Pancreas (tissue), 10 donors: Measurements from ENCODE around the gene SPART. TPM values are rescaled to one million over a fixed set of nuclear protein-coding genes. Genes with fewer than 3 reads are reported as not detected.

ENCODE experiments used
- ATAC-seq, 4 donors: fragments of 200-7000 bp; cut with Tn5 transposase; one replicate each; pipeline versions ENCODE4 v1.8.0 to v1.9.1; 2020; ENCODE audit warnings: mild to moderate bottlenecking in 4 of 4, moderate library complexity in 4 of 4
- DNase-seq, 6 donors: peaks; one replicate each; pipeline ENCODE4 v3.0.0-alpha.2; 2020
- FAIRE-seq: peaks from 2 replicates; lab custom pipeline; 2012; peaks lifted over from hg19 to GRCh38; lab: Jason Lieb, UNC
- H3K27ac ChIP-seq, 4 donors: fragments of 200-600 bp; sonication (generic); 1 replicate in 3 of 4; 2 replicates in 1 of 4; pipeline versions ENCODE4 v1.5.0 to v1.8.0; 2020
- H3K27me3 ChIP-seq, 4 donors: fragments of 200-600 bp; one replicate each; pipeline ENCODE4 v1.8.0; 2021
- H3K36me3 ChIP-seq, 3 donors: fragments of 200-600 bp; sonication (generic) in 1 of 3; one replicate each; pipeline versions ENCODE4 v1.5.0 to v1.8.0; 2020 to 2021
- H3K4me1 ChIP-seq, 3 donors: fragments of 200-600 bp; one replicate each; pipeline ENCODE4 v1.8.0; 2021
- H3K4me3 ChIP-seq, 4 donors: fragments of 200-600 bp; sonication (generic) in 2 of 4; one replicate each; pipeline versions ENCODE4 v1.5.0 to v1.8.0; 2020 to 2021
- H3K9me3 ChIP-seq, 4 donors: fragments of 200-600 bp; one replicate each; pipeline ENCODE4 v1.8.0; 2021
- CTCF ChIP-seq, 4 donors: fragments of 200-600 bp; sonication (generic) in 3 of 4; IDR thresholded peaks; one replicate each; pipeline versions ENCODE4 v1.5.0 to v1.8.0; 2021; ENCODE audit warnings: antibody characterized with exemption in 4 of 4
- WGBS, 2 donors: extraction: QIAGEN DNeasy Blood & Tissue Kit; methylation state at CpG; one replicate each; pipeline ENCODE4 v1.1.7; 2013; 5-methylcytosine and 5-hydroxymethylcytosine counted together
- intact Hi-C, 3 donors: fragments of 100-400 bp; cut with DNase I; formaldehyde crosslinking; loops; one replicate each; pipeline versions ENCODE4 v1.11.1 to v1.14.2; 2022
- polyA plus RNA-seq, 2 donors: library from polyadenylated mRNA; stranded (reverse); fragments of 200-250 nt; gene quantifications; one replicate each; pipeline ENCODE4 v1.2.3, GENCODE V29; 2013
- total RNA-seq, 6 donors: library from RNA; stranded (reverse); fragmentation: NEBNext Ultra II Directional in 4 of 6; extraction: Animal tissue kit (Norgen Biotek cat#: 25700) in 4 of 6; gene quantifications; one replicate each; pipeline versions ENCODE4 v1.2.1 to v1.2.4, GENCODE V29; 2021 to 2023
- donor health status: healthy with polysubstance abuse.
- donor health status: DM: no; HTN: no; CAD: no; lungs with moderate emphysema.
- donor health status: DM: no; HTN: no; CAD: no.
- donor health status: control.
- donor health status: control.
- donor health status: Bipolar disorder and iron deficiency.
- donor health status: DM: yes; HTN: yes; CAD: no.
- donor health status: DM: no; HTN: no; CAD: no.
- donor health status: DM: no; HTN: no; CAD: no.
- donor health status: DM: yes; HTN: yes; CAD: no.

Gene SPART
- total and polyA plus RNA-seq, 8 donors: 5.9 to 18.7 (median 12.0) TPM

DNA sequence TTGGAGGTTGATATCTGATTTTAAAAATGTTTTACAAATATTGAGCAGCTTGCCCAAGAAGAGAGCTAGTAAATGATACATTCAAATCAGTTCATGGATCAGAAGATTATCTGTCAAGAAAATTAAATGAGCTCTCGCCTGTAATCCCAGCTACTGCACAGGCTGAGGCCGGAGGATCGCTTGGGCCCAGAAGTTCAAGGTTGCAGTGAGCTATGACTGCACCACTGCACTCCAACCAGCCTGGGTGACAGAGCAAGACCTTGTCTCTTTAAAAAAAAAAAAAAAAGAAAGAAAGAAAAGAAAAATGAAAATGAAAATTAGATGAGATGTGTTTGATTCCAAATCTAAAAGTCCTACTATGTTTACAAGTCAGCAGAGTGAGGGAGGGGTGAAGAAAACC is 2.4 kb downstream of the SPART start:
- no peak overlapping the region for H3K27ac ChIP-seq
- no peak overlapping the region for H3K4me3 ChIP-seq
- intact Hi-C loops: no loop called here
- H3K4me1 ChIP-seq: peaks cover 0 to 3% (median 0%) of the 10 kb centered on the region in 3 donors
- H3K36me3 ChIP-seq: no peaks in the 10 kb centered on the region
- H3K27me3 ChIP-seq: no peaks in the 10 kb centered on the region
- ATAC-seq (no peak), FAIRE-seq (no peak), DNase-seq (no peak)
- H3K9me3 ChIP-seq: no peaks in the 10 kb centered on the region
- no peak for TF ChIP-seq CTCF (IDR thresholded peaks at IDR 0.05)
- 55 to 61% methylated on average over 3 of the region's 3 CpGs for WGBS, 2 donors

- Histone ChIP-seq H3K36me3 (no peaks in the 10 kb centered on the region), H3K27me3 (no peaks in the 10 kb centered on the region), H3K9me3 (no peaks in the 10 kb centered on the region), H3K27ac (no peak overlapping the region), H3K4me1 (peaks cover 0 to 3% (median 0%) of the 10 kb centered on the region in 3 donors), H3K4me3 (no peak overlapping the region)
- intact Hi-C loops: no loop called here
- 81% methylated on average over 2 of the region's 2 CpGs for WGBS, 2 donors
- no peak for TF ChIP-seq CTCF (IDR thresholded peaks at IDR 0.05)
- no peak for DNase-seq
- FAIRE-seq: no peak
- ATAC-seq: no peak
Measured at GRCh38 chr13:36342715-36343114, 3.5 kb downstream of the SPART start.

DNA sequence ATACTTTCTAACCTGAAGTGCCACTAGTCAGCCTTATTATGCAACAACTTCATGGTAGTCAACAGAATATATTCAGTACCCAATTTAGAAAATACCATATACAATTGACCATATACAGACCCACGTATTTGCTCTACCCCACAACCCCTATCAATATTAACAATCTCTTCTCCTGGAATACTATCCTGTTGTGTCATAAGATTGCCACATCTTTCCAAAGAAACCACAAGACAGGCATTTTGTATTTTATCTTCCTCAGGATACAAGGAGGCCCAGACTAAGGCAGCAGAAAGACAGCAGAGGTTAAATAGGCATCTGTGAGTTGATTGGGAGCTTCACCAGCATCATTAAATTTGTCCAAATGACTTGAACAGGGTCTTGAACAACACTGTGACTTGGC is 4.5 kb downstream of the SPART start:
- no peak for TF ChIP-seq CTCF (IDR thresholded peaks at IDR 0.05)
- intact Hi-C loops: no loop called here
- Histone ChIP-seq H3K36me3 (no peaks in the 10 kb centered on the region), H3K27me3 (no peaks in the 10 kb centered on the region), H3K4me1 (peaks cover 0 to 3% (median 0%) of the 10 kb centered on the region in 3 donors), H3K27ac (no peak overlapping the region), H3K4me3 (no peak overlapping the region), H3K9me3 (no peaks in the 10 kb centered on the region)
- no peak for FAIRE-seq
- no peak for ATAC-seq
- WGBS, 2 donors: 65 to 74% methylated on average over 1 of the region's 1 CpG
- DNase-seq: no peak

GRCh38 chr13:36339600-36340155 is 6.5 kb downstream of the SPART start:
- no peak for TF ChIP-seq CTCF (IDR thresholded peaks at IDR 0.05)
- 92 to 99% methylated on average over 4 of the region's 4 CpGs for WGBS, 2 donors
- DNase-seq (no peak), FAIRE-seq (no peak), ATAC-seq (no peak)
- H3K4me3 ChIP-seq: no peak overlapping the region
- intact Hi-C loops: no loop called here
- H3K27me3 ChIP-seq: no peaks in the 10 kb centered on the region
- no peaks in the 10 kb centered on the region for H3K36me3 ChIP-seq
- no peak overlapping the region for H3K27ac ChIP-seq
- no peaks in the 10 kb centered on the region for H3K9me3 ChIP-seq
- H3K4me1 ChIP-seq: peaks cover 0 to 3% (median 0%) of the 10 kb centered on the region in 3 donors

- TF ChIP-seq CTCF (IDR thresholded peaks at IDR 0.05): no peak
- Histone ChIP-seq H3K4me3 (no peak overlapping the region), H3K4me1 (no peaks in the 10 kb centered on the region), H3K9me3 (no peaks in the 10 kb centered on the region), H3K36me3 (no peaks in the 10 kb centered on the region), H3K27ac (no peak overlapping the region), H3K27me3 (no peaks in the 10 kb centered on the region)
- ATAC-seq (no peak), FAIRE-seq (no peak), DNase-seq (no peak)
- WGBS, 2 donors: 88 to 90% methylated on average over 3 of the region's 3 CpGs
- intact Hi-C loops: no loop called here
Measured at GRCh38 chr13:36337938-36338641, 8.1 kb downstream of the SPART start.
